Tongue (tissue), 2 donors: ENCODE measurements around the gene LTB4R2. TPM values are rescaled to one million over a fixed set of nuclear protein-coding genes. Genes with fewer than 3 reads are reported as not detected.

Experiments
- DNase-seq: peaks from one replicate; pipeline ENCODE4 v3.0.0-alpha.2; 2015
- total RNA-seq: library from RNA; depleted of rRNA; stranded (reverse); fragments of >200 nt; gene quantifications from one replicate; pipeline ENCODE4 v1.2.3, GENCODE V29; 2014

Gene LTB4R2
- total RNA-seq, 1 donor from 2014 or later: 19.3 TPM

GRCh38 chr14:24299255-24300191 is 10.4 kb upstream of the LTB4R2 start, which contains the start of the genes DHRS1 and NOP9:
DHRS1 (minus strand) TSS chr14:24299780; CDS start chr14:24299106, 674 bp downstream.
NOP9 (plus strand) TSS chr14:24299850; CDS start chr14:24299955, 105 bp downstream.
- DNase-seq: peak; percentile 96

GRCh38 chr14:24300326-24300980 is 9.5 kb upstream of the LTB4R2 start:
- DNase-seq: no peak

- no peak for DNase-seq
Measured at GRCh38 chr14:24304019-24304387, 5.9 kb upstream of the LTB4R2 start.

- DNase-seq: no peak
Measured at GRCh38 chr14:24307156-24307574, 2.8 kb upstream of the LTB4R2 start.

- DNase-seq: peak; percentile 80
Measured at GRCh38 chr14:24307575-24308341, 2.2 kb upstream of the LTB4R2 start, which contains the start of gene CIDEB. CIDEB (minus strand) TSS chr14:24307977; CDS start chr14:24307858, 119 bp downstream.

GRCh38 chr14:24308342-24309124 is 1.4 kb upstream of the LTB4R2 start:
- DNase-seq: no peak

- peak; percentile 21 for DNase-seq
Measured at GRCh38 chr14:24310265-24310645, 315 bp downstream of the LTB4R2 start.

GRCh38 chr14:24310646-24311604 is 985 bp downstream of the LTB4R2 start, which contains the start of gene LTB4R:
LTB4R (plus strand) TSS chr14:24311502; CDS start chr14:24315652, 4,150 bp downstream.
- peak; percentile 82 for DNase-seq

- no peak for DNase-seq
Measured at GRCh38 chr14:24311837-24312615, 2.1 kb downstream of the LTB4R2 start.

GRCh38 chr14:24312736-24313507 is 3.0 kb downstream of the LTB4R2 start:
- DNase-seq: no peak

- DNase-seq: no peak
Measured at GRCh38 chr14:24313913-24314312, 4.0 kb downstream of the LTB4R2 start.

GRCh38 chr14:24314377-24315193 is 4.6 kb downstream of the LTB4R2 start:
- DNase-seq: no peak

GRCh38 chr14:24315243-24315806 is 5.4 kb downstream of the LTB4R2 start:
- DNase-seq: no peak

GRCh38 chr14:24315807-24316596 is 6.1 kb downstream of the LTB4R2 start:
- DNase-seq: peak; percentile 20

GRCh38 chr14:24316597-24316950 is 6.6 kb downstream of the LTB4R2 start:
- DNase-seq: no peak

GRCh38 chr14:24317141-24317928 is 7.4 kb downstream of the LTB4R2 start:
- DNase-seq: no peak
